ENCODE measurements around the gene STPG4. TPM values are rescaled to one million over a fixed set of nuclear protein-coding genes. Genes with fewer than 3 reads are reported as not detected.
A peak's percentile ranks its signal among the peaks of the same experiment; 100 is the strongest.

STPG4 gene
- total RNA-seq, 4 donors from 2014 or later: 0.64 to 1.2 (median 0.82) TPM; not detected in 1

DNA sequence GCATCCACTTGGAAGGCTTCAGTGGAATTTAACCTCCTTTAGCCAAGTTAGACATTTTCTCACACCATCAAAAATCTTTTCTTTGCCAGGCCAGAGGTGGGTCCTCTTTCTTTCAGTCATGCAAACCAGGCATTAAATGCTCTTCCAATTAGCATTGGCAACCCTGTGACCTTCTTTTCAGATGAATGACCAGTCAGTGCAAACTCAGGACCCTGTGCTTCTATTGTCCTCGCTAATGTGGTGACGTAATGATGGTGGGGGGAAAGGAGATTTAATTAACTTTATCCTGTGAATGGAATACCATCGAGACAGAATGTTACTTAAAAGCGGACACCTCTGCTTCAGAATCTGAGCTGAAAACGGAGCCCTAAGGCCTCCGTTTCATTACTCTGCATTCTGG lies 23.2 kb upstream of the STPG4 start:
- no peaks in the 10 kb centered on the region for H3K27me3 ChIP-seq
- WGBS, 2 donors (ENCODE audit: low coverage in 1 of 2): 95 to 98% methylated on average over 6 of the region's 6 CpGs
- intact Hi-C loops (cut with DNase I; ENCODE audit: low total_unique reads): no loop called here
- no peak overlapping the region for H3K4me3 ChIP-seq
- no peaks in the 10 kb centered on the region for H3K36me3 ChIP-seq
- no peak for TF ChIP-seq EP300 (IDR thresholded peaks at IDR 0.05; ENCODE audit: low read depth)
- TF ChIP-seq, protein P1, sequence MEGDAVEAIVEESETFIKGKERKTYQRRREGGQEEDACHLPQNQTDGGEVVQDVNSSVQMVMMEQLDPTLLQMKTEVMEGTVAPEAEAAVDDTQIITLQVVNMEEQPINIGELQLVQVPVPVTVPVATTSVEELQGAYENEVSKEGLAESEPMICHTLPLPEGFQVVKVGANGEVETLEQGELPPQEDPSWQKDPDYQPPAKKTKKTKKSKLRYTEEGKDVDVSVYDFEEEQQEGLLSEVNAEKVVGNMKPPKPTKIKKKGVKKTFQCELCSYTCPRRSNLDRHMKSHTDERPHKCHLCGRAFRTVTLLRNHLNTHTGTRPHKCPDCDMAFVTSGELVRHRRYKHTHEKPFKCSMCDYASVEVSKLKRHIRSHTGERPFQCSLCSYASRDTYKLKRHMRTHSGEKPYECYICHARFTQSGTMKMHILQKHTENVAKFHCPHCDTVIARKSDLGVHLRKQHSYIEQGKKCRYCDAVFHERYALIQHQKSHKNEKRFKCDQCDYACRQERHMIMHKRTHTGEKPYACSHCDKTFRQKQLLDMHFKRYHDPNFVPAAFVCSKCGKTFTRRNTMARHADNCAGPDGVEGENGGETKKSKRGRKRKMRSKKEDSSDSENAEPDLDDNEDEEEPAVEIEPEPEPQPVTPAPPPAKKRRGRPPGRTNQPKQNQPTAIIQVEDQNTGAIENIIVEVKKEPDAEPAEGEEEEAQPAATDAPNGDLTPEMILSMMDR (IDR thresholded peaks at IDR 0.05): no peak
- no peak for TF ChIP-seq POLR2A (IDR thresholded peaks at IDR 0.05)
- TF ChIP-seq POLR2AphosphoS5 (IDR thresholded peaks at IDR 0.05): no peak
- peak overlapping the region in 1 of 4 donors; percentile 100 for H3K27ac ChIP-seq
- H3K4me1 ChIP-seq: peaks cover 5 to 35% (median 20%) of the 10 kb centered on the region in 4 donors
- in situ Hi-C loops (cut with MboI; ENCODE audit: low pct_ligation_motif_present in 1 of 4, low pct_unique_long_range_greater_than_20kb in 1 of 4, low sequenced_read_pairs in 3 of 4): no loop called here
- no peak for DNase-seq
- no peaks in the 10 kb centered on the region for H3K9me3 ChIP-seq

DNA sequence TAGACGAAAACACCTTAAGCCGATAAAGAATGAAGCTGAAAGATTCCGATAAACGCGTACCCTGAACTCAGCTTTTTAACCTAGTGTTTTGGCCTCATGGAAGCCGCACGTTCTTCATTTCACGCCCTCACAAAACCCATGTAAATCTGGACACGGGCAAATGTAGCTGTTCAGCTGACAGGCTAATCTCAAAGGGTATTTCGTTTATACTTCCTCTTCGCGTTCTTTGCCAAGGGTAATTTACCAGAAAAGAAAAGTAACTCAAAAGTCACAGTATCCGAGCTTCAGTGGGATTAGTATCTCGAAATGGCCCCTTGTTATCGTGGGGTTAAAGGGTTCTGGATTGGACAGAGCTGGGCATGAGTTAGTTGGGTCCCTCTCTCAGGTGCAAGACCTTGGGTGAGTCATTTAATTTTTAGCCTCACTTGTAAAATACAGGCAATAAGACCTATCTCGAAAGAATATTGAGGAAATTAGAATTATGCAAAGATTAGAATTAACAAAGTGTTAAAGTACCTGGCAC lies 22.0 kb upstream of the STPG4 start:
- in situ Hi-C loops (cut with MboI; ENCODE audit: low pct_ligation_motif_present in 1 of 4, low pct_unique_long_range_greater_than_20kb in 1 of 4, low sequenced_read_pairs in 3 of 4): no loop called here

DNA sequence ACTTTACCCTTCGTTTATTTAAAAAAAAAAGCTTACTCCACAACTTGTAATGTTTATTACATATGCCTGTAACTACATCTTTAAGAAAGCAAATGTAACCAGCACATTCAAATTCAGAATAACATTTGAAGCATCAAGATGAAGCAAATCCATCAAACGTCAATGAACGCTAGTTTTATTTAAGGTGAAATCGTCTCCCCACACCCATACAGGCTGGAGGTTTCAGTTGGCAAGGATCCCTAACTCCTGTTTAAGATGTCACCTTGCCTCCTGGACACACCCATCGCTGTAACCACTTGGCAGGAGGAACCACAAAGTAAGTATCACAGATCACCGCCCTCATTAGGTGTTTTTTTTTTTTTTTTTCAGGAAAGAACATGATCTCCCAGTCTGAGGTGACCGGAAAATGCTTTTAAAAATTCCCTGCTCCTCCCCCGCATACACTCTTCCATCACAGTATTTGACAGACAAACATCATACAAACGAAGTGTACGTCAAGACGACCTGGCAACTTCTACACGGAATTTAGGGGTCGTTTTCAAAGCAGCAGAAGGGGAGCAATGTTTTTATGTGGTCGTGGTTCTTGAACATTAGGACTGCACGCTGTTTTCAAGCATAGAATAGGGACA lies 19.7 kb upstream of the STPG4 start:
- DNase-seq: peak; percentile 82
- peak overlapping the region; percentile 99 to 100 (median 100) for H3K27ac ChIP-seq
- in situ Hi-C loops (cut with MboI; ENCODE audit: low pct_ligation_motif_present in 1 of 4, low pct_unique_long_range_greater_than_20kb in 1 of 4, low sequenced_read_pairs in 3 of 4): loop anchor here in 1 of 4 donors (25.0 kb wide), 1 partner anchor 163 kb away; no protein-coding TSS in a partner anchor
- TF ChIP-seq POLR2A (IDR thresholded peaks at IDR 0.05) (peak; percentile 43), POLR2AphosphoS5 (IDR thresholded peaks at IDR 0.05) (peak in 2 of 3 donors; percentile 34 to 50), EP300 (IDR thresholded peaks at IDR 0.05; ENCODE audit: low read depth) (no peak)
- TF ChIP-seq, protein P1 (IDR thresholded peaks at IDR 0.05): no peak
- H3K4me3 ChIP-seq: peak overlapping the region; percentile 62 to 92 (median 78)
- WGBS, 2 donors (ENCODE audit: low coverage in 1 of 2): 1 to 2% methylated on average over 4 to 15 of the region's 15 CpGs
- H3K36me3 ChIP-seq: no peaks in the 10 kb centered on the region
- no peaks in the 10 kb centered on the region for H3K9me3 ChIP-seq
- intact Hi-C loops (cut with DNase I; ENCODE audit: low total_unique reads): no loop called here
- H3K4me1 ChIP-seq: peaks cover 32 to 70% (median 52%) of the 10 kb centered on the region in 4 donors
- no peaks in the 10 kb centered on the region for H3K27me3 ChIP-seq

More for the DNA sequence above, 22.0 kb upstream of the STPG4 start:
- 3 to 6% methylated on average over 15 to 16 of the region's 16 CpGs for WGBS, 2 donors (ENCODE audit: low coverage in 1 of 2)
- intact Hi-C loops (cut with DNase I; ENCODE audit: low total_unique reads): no loop called here
- H3K27ac ChIP-seq: peak overlapping the region; percentile 99 to 100 (median 100)
- H3K27me3 ChIP-seq: no peaks in the 10 kb centered on the region
- no peak for DNase-seq
- peak overlapping the region; percentile 12 to 92 (median 78) for H3K4me3 ChIP-seq
- no peaks in the 10 kb centered on the region for H3K9me3 ChIP-seq
- TF ChIP-seq POLR2AphosphoS5 (IDR thresholded peaks at IDR 0.05) (no peak), POLR2A (IDR thresholded peaks at IDR 0.05) (no peak), EP300 (IDR thresholded peaks at IDR 0.05; ENCODE audit: low read depth) (no peak)
- TF ChIP-seq, protein P1 (IDR thresholded peaks at IDR 0.05): no peak
- H3K36me3 ChIP-seq: no peaks in the 10 kb centered on the region
- H3K4me1 ChIP-seq: peaks cover 15 to 48% (median 32%) of the 10 kb centered on the region in 4 donors

DNA sequence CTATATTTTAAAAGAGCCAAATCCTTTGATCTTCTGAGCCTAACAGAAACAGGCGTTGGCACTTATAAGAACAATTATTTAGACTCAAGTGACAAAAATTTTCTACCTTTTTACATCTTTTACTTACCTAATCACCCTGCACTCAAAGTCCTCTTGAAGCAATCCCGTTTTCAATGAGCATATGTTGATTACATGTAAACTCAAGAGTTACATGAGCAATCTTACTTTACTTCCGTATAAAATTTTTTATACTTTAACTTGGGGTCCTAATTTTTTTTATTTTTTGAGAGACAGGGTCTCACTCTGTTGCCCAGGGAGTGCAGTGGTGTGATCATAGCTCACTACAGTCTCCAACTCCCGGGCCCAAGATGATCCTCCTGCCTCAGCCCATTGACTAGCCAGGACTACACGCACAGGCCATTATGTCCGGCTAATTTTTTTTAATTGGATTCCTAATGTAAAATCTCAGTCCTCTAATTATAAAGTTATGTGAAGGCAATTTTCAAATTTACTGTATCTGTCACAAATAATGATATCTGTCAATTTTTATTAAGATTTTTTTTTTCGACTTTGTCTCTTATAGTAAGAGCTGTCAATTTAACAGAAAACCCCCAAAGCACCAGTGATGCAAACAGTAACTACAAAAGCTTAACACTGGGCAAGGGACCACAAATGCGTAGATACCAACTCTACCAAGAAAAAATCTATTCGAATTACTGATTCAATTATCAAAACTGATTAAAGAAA lies 19.1 kb upstream of the STPG4 start:
- H3K4me1 ChIP-seq: peaks cover 32 to 74% (median 57%) of the 10 kb centered on the region in 4 donors
- in situ Hi-C loops (cut with MboI; ENCODE audit: low pct_ligation_motif_present in 1 of 4, low pct_unique_long_range_greater_than_20kb in 1 of 4, low sequenced_read_pairs in 3 of 4) (loop anchor here in 1 of 4 donors (25.0 kb wide), 1 partner anchor 162 kb away; no protein-coding TSS in a partner anchor), intact Hi-C loops (cut with DNase I; ENCODE audit: low total_unique reads) (no loop called here)
- WGBS, 2 donors (ENCODE audit: low coverage in 1 of 2): 5 to 9% methylated on average over 9 of the region's 9 CpGs
- DNase-seq: no peak
- TF ChIP-seq, protein P1 (IDR thresholded peaks at IDR 0.05): no peak
- TF ChIP-seq EP300 (IDR thresholded peaks at IDR 0.05; ENCODE audit: low read depth) (no peak), POLR2AphosphoS5 (IDR thresholded peaks at IDR 0.05) (no peak)
- no peaks in the 10 kb centered on the region for H3K36me3 ChIP-seq
- H3K27me3 ChIP-seq: no peaks in the 10 kb centered on the region
- peak overlapping the region; percentile 99 to 100 (median 100) for H3K27ac ChIP-seq
- peak overlapping the region; percentile 4 to 92 (median 78) for H3K4me3 ChIP-seq
- no peaks in the 10 kb centered on the region for H3K9me3 ChIP-seq

Measured in transverse colon (tissue), 4 donors.